GM19099 (cell line): Measurements from ENCODE around the gene ZFYVE27.

ENCODE experiments used
- POLR2A ChIP-seq: IDR thresholded peaks from 3 replicates; pipeline ENCODE4 v1.6.1; 2011; ENCODE audit warnings: low read depth; ENCODE audit not compliant: insufficient read length; ENCODE audit errors: extremely low read depth

ZFYVE27 gene

DNA sequence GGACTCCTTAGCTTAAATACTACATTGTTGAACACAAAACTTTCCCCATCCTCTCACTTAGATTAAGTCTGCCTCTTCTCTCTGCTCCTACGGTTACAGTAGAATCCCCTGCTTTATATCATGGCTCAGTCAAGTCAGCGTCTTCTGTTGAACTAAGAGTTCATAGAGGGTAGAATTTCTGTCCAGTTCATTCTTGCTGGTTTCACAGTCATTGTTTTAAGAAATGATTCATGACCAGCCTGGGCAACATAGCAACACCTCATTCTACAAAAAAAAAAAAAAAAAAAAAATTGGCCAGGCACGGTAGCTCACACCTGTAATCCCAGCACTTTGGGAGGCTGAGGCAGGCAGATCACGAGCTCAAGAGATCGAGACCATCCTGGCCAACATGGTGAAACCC lies 3.7 kb upstream of the ZFYVE27 start:
- no peak for TF ChIP-seq POLR2A

DNA sequence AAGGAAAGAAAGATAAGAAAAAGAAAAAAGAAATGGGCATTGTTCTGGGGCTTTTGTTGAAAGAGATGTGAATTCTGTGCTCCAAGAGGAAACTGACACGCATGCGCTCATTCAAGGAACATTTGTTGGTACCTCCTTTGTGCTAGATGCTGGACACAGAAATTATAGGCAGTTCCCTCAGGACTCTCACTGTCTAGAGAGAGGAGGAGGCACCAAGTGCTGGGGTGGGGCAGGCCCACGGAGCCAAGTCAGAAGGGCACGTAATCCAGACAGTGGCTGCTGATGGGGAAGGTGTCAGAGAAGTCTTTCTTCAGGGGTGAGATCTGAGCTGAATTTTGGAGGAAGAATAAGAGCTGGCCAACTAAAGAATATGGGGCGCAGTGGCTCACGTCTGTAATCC lies 2.9 kb upstream of the ZFYVE27 start:
- TF ChIP-seq POLR2A: no peak

- TF ChIP-seq POLR2A: no peak
These were observed 476 bp upstream of the ZFYVE27 start for GRCh38 chr10:97736403-97736901.

DNA sequence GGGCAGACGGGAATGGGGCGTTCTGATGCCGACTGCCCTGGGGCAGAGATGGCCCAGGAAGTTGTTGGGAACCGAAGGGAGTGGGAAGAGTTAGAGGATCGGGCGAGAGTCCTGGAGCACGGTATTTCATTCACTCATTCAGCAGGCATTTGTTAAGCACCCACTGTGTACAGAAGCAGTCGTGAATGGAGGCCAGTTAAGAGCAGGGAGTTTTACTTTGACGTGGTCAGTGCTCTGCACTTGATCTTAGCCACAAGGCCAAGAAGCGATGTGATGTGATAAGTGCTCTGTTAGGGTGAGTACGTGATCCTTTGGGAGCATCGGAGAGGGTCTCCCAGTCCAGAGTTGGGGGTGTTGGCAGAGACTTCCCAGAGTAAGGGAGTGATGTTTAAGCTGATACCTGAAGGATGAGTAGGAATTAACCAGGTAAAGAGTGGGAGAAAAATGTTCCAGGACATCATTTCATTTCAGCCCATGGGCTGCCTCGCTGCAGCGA lies 890 bp downstream of the ZFYVE27 start:
- TF ChIP-seq POLR2A: no peak

- TF ChIP-seq POLR2A: no peak
These were observed 1.7 kb downstream of the ZFYVE27 start for GRCh38 chr10:97738616-97739015.

DNA sequence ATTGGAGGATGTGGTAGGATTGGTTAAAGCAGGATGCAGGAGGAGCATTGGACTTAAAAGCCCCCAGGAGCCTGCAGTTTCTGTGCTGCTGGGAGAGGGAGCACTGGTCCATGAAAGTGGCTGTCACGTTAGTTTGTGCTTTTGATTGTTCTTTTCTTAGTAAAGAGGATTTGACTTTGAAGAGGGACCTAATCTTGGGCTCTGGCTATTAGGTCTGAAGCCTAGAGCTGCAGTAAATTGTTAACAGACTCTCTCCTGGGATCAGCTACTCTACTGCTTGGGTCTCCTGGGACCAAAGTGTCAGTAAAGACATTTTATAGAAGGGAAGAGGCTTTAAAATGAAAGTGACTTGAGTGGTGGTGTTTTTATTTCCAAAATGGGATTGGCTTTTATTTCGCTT lies 3.7 kb downstream of the ZFYVE27 start:
- no peak for TF ChIP-seq POLR2A

- no peak for TF ChIP-seq POLR2A
These were observed 6.4 kb downstream of the ZFYVE27 start for GRCh38 chr10:97743169-97743943.

- no peak for TF ChIP-seq POLR2A
These were observed 7.6 kb downstream of the ZFYVE27 start for GRCh38 chr10:97744405-97745035.

- no peak for TF ChIP-seq POLR2A
These were observed 10.6 kb downstream of the ZFYVE27 start for GRCh38 chr10:97747573-97747972.

- no peak for TF ChIP-seq POLR2A
These were observed 11.2 kb downstream of the ZFYVE27 start for GRCh38 chr10:97748116-97748515.

- no peak for TF ChIP-seq POLR2A
These were observed 16.0 kb downstream of the ZFYVE27 start for GRCh38 chr10:97752956-97753355.

DNA sequence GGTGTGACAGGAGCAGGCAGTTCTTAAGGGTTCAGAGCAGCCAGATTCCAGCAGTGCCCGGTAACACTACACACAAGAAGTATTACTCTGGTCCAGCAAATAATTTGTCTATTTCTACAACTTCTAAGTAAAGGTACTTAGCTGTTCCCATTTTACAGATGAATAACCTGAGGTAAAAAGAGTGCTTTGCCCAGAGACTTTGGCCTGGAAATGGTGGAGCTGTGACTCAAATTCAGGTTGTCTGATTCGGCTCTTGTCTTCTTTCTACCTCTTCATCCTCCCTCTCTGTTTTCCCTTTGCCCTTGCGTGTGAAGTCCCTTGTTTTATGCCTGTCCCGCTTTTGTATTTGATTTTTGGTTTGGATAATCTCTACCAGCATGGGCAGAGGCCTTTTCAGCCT lies 17.8 kb downstream of the ZFYVE27 start:
- TF ChIP-seq POLR2A: no peak

DNA sequence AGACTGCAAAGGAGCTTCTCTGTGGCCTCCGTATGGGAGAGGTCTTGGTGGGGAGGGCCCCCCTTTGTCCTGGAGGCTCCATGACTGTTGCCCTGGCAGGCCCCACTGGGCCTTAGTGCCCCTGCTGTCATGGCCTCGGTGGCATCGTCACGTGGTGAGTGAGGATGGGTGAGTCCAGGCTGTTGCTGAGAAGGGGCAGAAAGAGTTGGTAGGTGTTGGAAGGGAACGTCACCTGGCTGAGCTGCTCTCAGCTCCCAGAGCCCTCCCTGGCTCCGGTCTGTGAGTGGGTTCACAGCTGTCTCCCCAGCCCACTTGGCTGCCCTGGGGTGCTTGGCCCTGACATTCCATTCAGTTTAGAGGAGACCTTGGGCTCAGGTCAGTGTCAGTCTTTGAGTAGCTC lies 18.8 kb downstream of the ZFYVE27 start:
- TF ChIP-seq POLR2A: no peak

GRCh38 chr10:97757471-97757870 lies 20.5 kb downstream of the ZFYVE27 start:
- no peak for TF ChIP-seq POLR2A

DNA sequence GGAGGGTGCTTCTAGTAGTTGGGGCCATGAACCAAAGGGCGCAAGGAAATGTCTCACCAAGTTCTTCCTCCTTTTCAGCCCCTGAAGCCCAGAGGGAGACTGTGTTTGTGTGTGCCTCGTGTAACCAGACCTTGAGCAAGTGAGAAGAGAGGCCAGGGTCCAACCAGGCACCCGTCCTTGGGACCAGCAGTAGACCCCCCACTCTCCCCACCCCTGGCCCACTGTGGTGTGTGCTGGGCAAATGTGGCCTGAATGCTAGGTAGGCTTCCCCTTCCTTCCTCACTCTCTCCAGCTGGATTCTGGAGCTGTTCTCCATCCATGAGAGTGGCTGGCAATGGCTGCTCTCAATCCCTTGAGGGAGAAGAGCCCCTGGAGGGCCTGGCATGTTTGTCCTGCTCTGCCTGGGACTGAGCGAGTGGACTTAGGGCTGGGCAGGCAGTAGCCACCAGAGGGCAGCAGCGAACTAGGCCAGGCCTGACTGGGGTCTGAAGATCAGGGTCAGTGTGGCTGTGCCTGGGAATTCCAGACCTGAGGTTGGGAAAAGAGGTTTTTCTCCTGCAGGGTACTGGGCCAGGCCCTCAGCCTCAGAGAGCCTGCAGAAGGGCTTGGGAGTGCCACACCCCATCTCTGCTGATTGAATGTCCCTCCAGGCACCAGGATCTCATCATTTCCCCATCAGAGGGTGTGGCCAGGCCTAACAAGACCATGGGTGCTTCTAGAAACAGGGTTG lies 22.4 kb downstream of the ZFYVE27 start:
- no peak for TF ChIP-seq POLR2A
